Midbrain (tissue), 1 donor: ENCODE measurements around the gene DYNLT2.
A peak's percentile ranks its signal among the peaks of the same experiment; 100 is the strongest.

ENCODE experiments used
- DNase-seq: peaks from one replicate; lab custom pipeline; 2025; lab: John Stamatoyannopoulos, UW

The DYNLT2 gene

GRCh38 chr6:169738204-169738975, 13.0 kb downstream of the DYNLT2 start:
- no peak for DNase-seq

GRCh38 chr6:169729961-169730360, 21.4 kb downstream of the DYNLT2 start:
- no peak for DNase-seq

GRCh38 chr6:169726963-169727362, 24.4 kb downstream of the DYNLT2 start:
- no peak for DNase-seq

GRCh38 chr6:169726049-169726400, 25.3 kb downstream of the DYNLT2 start:
- DNase-seq, result no peak

- DNase-seq, result peak; percentile 30
These were observed 26.0 kb downstream of the DYNLT2 start for GRCh38 chr6:169725125-169726048.

GRCh38 chr6:169724494-169725124, 26.8 kb downstream of the DYNLT2 start, which contains the start of gene PHF10:
PHF10 (minus strand) TSS chr6:169724500; CDS start chr6:169723931, 569 bp downstream.
- peak; percentile 26 for DNase-seq

GRCh38 chr6:169723991-169724493, 27.3 kb downstream of the DYNLT2 start:
- peak; percentile 35 for DNase-seq

- peak; percentile 68 for DNase-seq
These were observed 28.0 kb downstream of the DYNLT2 start for GRCh38 chr6:169723200-169723909.

- DNase-seq, result peak; percentile 55
These were observed 28.8 kb downstream of the DYNLT2 start for GRCh38 chr6:169722362-169723199.

GRCh38 chr6:169720207-169720855, 31.0 kb downstream of the DYNLT2 start:
- no peak for DNase-seq

- DNase-seq, result no peak
These were observed 32.3 kb downstream of the DYNLT2 start for GRCh38 chr6:169719117-169719516.

- DNase-seq, result no peak
These were observed 36.8 kb downstream of the DYNLT2 start for GRCh38 chr6:169714595-169714994.

GRCh38 chr6:169714178-169714577, 37.2 kb downstream of the DYNLT2 start:
- no peak for DNase-seq

GRCh38 chr6:169710009-169710408, 41.4 kb downstream of the DYNLT2 start:
- DNase-seq, result no peak

- no peak for DNase-seq
These were observed 42.1 kb downstream of the DYNLT2 start for GRCh38 chr6:169709293-169709692.

- no peak for DNase-seq
These were observed 43.6 kb downstream of the DYNLT2 start for GRCh38 chr6:169707772-169708171.

- no peak for DNase-seq
These were observed 48.5 kb downstream of the DYNLT2 start for GRCh38 chr6:169702840-169703246.

- peak; percentile 93 for DNase-seq
These were observed 49.2 kb downstream of the DYNLT2 start, which contains the start of the genes C6orf120 and WDR27 for GRCh38 chr6:169701954-169702839. C6orf120 (plus strand) TSS chr6:169702126; CDS start chr6:169702460, 334 bp downstream. WDR27 (minus strand) TSS chr6:169702029; CDS start chr6:169689005, 13,024 bp downstream.
